ENCODE results near the gene TFF3.

TFF3 gene

GRCh38 chr21:42269386-42269785, 45.8 kb downstream of the TFF3 start:
- no peak for TF ChIP-seq CTCF (conservative IDR thresholded peaks at IDR 0.05; ENCODE audit: low read depth, low read length)
- no peak for DNase-seq (ENCODE audit: low read depth)
- H3K4me3 ChIP-seq (ENCODE audit: low read depth, low read length), result no peak overlapping the region

GRCh38 chr21:42266971-42267556, 48.1 kb downstream of the TFF3 start:
- TF ChIP-seq CTCF (conservative IDR thresholded peaks at IDR 0.05; ENCODE audit: low read depth, low read length), result no peak
- DNase-seq (ENCODE audit: low read depth), result no peak
- no peak overlapping the region for H3K4me3 ChIP-seq (ENCODE audit: low read depth, low read length)

- no peak overlapping the region for H3K4me3 ChIP-seq (ENCODE audit: low read depth, low read length)
- TF ChIP-seq CTCF (conservative IDR thresholded peaks at IDR 0.05; ENCODE audit: low read depth, low read length), result no peak
- no peak for DNase-seq (ENCODE audit: low read depth)
These were observed 49.9 kb downstream of the TFF3 start for GRCh38 chr21:42265231-42265812.

GRCh38 chr21:42264245-42265195, 50.7 kb downstream of the TFF3 start:
- no peak for TF ChIP-seq CTCF (conservative IDR thresholded peaks at IDR 0.05; ENCODE audit: low read depth, low read length)
- no peak for DNase-seq (ENCODE audit: low read depth)
- H3K4me3 ChIP-seq (ENCODE audit: low read depth, low read length), result no peak overlapping the region

GRCh38 chr21:42263591-42264131, 51.5 kb downstream of the TFF3 start:
- H3K4me3 ChIP-seq (ENCODE audit: low read depth, low read length), result no peak overlapping the region

GRCh38 chr21:42262831-42263231, 52.4 kb downstream of the TFF3 start:
- H3K4me3 ChIP-seq (ENCODE audit: low read depth, low read length), result no peak overlapping the region
- no peak for TF ChIP-seq CTCF (conservative IDR thresholded peaks at IDR 0.05; ENCODE audit: low read depth, low read length)
- DNase-seq (ENCODE audit: low read depth), result peak; percentile 24

More at GRCh38 chr21:42263591-42264131, 51.5 kb downstream of the TFF3 start:
- no peak for TF ChIP-seq CTCF (conservative IDR thresholded peaks at IDR 0.05; ENCODE audit: low read depth, low read length)
- DNase-seq (ENCODE audit: low read depth), result no peak
